ENCODE results near the gene TMEM169.
A peak's percentile ranks its signal among the peaks of the same experiment; 100 is the strongest.

TMEM169 gene

GRCh38 chr2:216108310-216108966 is 26.7 kb downstream of the TMEM169 start:
- TF ChIP-seq CTCF (conservative IDR thresholded peaks at IDR 0.05) (no peak), ZFX (IDR thresholded peaks at IDR 0.05) (no peak)
- H3K27ac ChIP-seq: peak overlapping the region; percentile 93

GRCh38 chr2:216108967-216109921 is 27.5 kb downstream of the TMEM169 start, which contains the start of gene XRCC5:
Gene XRCC5, plus strand, starts transcription at chr2:216109348. Its CDS starts 89 bp downstream, at chr2:216109437.
- TF ChIP-seq ZFX (IDR thresholded peaks at IDR 0.05) (0 out of 2 replicates have a peak, but pooled peaks have one; percentile 63), CTCF (conservative IDR thresholded peaks at IDR 0.05) (no peak)

GRCh38 chr2:216109962-216110614 is 28.4 kb downstream of the TMEM169 start:
- peak overlapping the region; percentile 93 for H3K27ac ChIP-seq
- TF ChIP-seq CTCF (conservative IDR thresholded peaks at IDR 0.05): peak; percentile 67
- TF ChIP-seq ZFX (IDR thresholded peaks at IDR 0.05): no peak

More at GRCh38 chr2:216108967-216109921, 27.5 kb downstream of the TMEM169 start, which contains the start of gene XRCC5:
- H3K27ac ChIP-seq: peak within 1 kb of the TSS; percentile 93

- H3K27ac ChIP-seq: no peak overlapping the region
- no peak for TF ChIP-seq ZFX (IDR thresholded peaks at IDR 0.05)
- TF ChIP-seq CTCF (conservative IDR thresholded peaks at IDR 0.05): no peak
Measured at GRCh38 chr2:216110620-216111019, 28.9 kb downstream of the TMEM169 start.

- H3K27ac ChIP-seq: no peak overlapping the region
Measured at GRCh38 chr2:216111122-216111521, 29.4 kb downstream of the TMEM169 start.

GRCh38 chr2:216112926-216113325 is 31.2 kb downstream of the TMEM169 start:
- TF ChIP-seq CTCF (conservative IDR thresholded peaks at IDR 0.05) (no peak), ZFX (IDR thresholded peaks at IDR 0.05) (no peak)
- H3K27ac ChIP-seq: no peak overlapping the region

More at GRCh38 chr2:216111122-216111521, 29.4 kb downstream of the TMEM169 start:
- TF ChIP-seq ZFX (IDR thresholded peaks at IDR 0.05): no peak
- no peak for TF ChIP-seq CTCF (conservative IDR thresholded peaks at IDR 0.05)
